GM18873 (cell line): Measurements from ENCODE around the gene NUP62.
"Not testable (repeated sequence)": the region's sequence is repeated elsewhere in the genome, so short reads cannot be mapped to it uniquely, and the experiment has no call there.

Source experiments
- ATAC-seq: cut with Tn5 transposase; IDR thresholded peaks from one replicate; pipeline ENCODE4 v1.9.1; 2021; ENCODE audit warnings: mild to moderate bottlenecking, moderate library complexity, moderate number of reproducible peaks; ENCODE audit not compliant: unreplicated experiment, low FRiP score

NUP62 gene

GRCh38 chr19:49952479-49952836 is 23.2 kb upstream of the NUP62 start:
- no peak for ATAC-seq

GRCh38 chr19:49951806-49952478 is 22.6 kb upstream of the NUP62 start:
- no peak for ATAC-seq

GRCh38 chr19:49950956-49951526 is 21.7 kb upstream of the NUP62 start:
- ATAC-seq, result no peak

- no peak for ATAC-seq
These were observed 21.3 kb upstream of the NUP62 start for GRCh38 chr19:49950590-49950948.

DNA sequence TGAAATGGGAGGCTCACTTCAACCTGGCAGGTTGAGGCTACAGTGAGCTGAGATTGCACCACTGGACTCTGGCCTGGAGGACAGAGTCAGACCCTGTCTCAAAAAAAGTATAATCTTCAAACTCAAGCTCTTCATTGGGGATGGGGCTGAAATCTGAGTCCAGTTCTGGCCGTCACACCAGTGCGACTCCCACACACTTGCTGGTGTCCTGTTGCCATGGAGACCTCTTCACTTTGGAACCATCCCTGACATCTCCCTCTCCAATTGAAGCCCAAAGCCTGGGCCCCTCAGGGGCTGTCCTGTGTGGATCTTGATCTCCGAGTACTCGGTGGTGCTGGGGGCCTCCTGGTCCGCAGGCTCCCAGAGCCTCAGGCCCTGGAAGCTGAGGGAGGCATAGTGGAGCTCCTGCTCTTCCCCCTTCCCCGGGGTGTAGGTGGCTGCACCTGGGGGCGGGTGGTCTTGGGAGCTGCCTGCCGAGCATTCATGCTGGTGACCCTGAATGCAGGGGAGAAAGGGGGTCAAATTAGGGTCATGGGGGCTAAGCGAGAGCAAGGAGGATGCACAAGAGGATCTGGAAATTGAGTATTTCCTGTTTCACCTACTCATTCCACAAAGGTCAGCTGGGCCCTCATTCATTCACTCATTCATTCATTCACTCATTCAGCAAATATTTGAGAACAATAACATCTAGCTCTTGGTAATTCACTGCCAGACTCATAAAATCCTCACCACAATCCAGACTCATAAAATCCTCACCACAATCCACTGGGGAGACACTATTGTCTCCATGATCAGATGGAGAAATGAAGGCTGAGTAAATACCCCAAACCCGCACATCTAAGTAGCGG is 20.7 kb upstream of the NUP62 start:
- no peak for ATAC-seq

- no peak for ATAC-seq
These were observed 17.1 kb upstream of the NUP62 start for GRCh38 chr19:49946415-49946814.

GRCh38 chr19:49944567-49944966 is 15.3 kb upstream of the NUP62 start:
- ATAC-seq, result not testable (repeated sequence)

DNA sequence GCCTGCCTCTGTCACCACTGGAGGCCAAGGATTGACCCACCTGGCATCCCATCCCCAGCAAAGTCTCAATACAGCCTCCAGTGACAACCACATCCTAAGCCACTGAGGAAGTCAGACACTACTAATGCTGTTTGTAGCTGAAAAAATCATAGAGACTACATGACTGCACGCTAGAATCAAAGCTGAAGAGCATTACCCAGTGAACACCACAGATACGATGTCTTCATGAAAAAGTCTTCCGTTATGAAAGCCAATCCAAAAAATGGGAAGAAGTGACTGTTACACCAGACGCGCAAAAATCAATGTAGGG is 11.1 kb upstream of the NUP62 start:
- no peak for ATAC-seq

DNA sequence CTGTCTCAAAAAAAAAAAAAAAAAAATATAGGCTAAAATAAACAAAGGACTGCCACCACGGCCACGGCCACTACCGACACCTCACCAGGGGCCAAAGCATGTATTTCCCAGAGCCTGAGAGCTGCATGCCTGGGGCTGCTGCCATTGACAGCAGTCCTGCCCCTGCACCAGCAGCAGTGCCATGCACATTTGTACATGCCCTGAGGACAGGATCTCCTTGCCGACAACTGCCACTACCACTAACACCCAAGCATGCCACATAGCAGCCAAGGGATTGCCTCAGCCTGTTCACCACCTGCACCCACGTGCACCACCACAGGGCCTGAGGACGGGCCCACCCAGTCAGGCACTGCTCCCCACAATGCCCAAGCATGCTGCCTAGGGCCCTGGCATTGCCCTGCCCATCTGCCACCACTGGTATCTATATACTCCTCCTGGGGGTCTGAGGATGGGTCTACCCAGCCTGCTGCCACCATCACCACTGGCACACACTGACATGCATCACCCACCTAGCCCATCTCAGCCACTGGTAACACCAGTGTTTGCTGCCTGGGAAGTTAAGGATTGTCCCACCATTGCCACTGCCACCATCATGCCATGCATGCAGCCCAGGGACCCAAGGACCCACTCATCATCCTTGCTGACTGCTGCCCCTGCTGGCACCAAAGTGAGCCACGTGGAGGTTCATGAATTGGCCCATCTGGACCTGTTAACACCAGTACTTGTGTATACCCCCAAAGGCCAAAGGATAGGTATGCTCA is 10.6 kb upstream of the NUP62 start:
- no peak for ATAC-seq

DNA sequence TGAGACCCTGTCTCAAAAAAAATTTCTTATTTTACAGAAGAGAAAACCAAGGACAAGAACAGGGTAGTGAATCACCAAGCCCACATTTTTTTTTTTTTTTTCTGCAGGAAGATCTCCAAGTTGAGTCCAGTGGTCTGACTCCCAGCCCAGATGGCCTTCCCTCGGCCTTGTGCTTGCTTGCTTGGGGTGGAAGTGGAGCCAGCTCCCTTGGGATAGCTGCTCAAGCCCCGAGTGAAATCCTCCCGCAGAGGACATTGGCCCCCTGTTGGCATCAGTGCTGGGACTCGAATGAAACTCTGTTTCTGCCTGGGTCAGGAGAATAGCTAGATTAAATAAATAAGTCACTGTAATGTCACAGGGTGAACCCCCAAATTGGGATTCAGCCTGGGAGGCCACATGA is 9.4 kb upstream of the NUP62 start:
- no peak for ATAC-seq

DNA sequence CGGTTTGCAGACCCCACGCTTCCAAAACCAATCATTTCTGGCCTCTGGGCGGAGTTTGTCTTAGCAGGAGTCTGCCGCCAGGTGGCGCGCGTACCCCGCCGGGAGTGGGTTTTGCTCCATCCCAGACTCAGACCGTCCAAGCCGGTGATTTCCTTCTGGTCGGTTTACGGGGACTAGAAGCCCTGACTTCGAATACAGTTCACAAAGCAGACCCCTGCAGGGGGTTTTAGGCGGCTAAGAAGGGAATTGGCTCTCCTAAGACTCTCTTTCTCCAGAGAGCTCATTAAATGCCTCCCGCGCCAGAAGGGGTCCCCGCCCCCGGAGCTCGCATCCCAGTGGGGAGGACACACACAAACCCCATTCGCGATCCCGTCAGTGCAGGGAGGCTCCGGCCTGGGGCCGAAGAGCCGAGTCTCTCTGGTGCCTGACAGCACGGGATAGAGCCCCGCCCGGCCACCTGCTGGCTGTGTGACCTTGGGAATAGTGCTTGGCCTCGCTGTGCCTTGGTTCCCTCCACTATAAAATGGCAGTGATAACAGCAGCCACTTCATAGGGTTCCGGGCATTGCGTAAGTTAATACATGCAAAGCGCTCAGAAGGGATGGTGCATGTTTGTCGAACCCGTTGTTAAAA is 8.6 kb upstream of the NUP62 start:
- no peak for ATAC-seq

GRCh38 chr19:49936549-49936948 is 7.2 kb upstream of the NUP62 start:
- ATAC-seq, result no peak

DNA sequence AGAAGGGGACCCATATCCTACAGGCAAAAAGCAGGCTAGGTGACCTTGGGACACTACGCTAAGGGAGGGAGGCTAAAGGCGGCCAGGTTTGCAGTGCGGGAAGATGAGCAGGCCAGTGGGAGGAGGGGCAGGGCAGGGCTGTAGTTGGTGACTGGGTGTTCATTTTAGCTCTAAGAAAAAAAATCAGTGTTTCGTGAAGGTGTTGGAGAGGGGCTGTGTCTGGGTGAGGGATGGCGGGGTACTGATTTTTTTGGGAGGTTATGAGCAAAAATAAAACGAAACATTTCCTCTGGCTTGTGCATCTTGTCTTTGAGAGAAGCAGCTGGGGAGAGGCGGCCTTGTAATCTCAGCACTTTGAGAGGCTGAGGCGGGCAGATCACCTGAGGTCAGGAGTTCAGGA is 4.3 kb upstream of the NUP62 start:
- ATAC-seq, result no peak

DNA sequence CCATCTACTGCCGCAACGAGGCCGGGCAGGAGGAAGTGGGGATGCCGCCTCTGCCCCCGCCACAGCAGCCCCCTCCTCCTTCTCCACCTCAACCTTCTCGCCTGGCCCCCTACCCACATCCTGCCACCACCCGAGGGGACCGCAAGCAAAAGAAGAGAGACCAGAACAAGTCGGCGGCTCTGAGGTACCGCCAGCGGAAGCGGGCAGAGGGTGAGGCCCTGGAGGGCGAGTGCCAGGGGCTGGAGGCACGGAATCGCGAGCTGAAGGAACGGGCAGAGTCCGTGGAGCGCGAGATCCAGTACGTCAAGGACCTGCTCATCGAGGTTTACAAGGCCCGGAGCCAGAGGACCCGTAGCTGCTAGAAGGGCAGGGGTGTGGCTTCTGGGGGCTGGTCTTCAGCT is 3.4 kb upstream of the NUP62 start:
- no peak for ATAC-seq

DNA sequence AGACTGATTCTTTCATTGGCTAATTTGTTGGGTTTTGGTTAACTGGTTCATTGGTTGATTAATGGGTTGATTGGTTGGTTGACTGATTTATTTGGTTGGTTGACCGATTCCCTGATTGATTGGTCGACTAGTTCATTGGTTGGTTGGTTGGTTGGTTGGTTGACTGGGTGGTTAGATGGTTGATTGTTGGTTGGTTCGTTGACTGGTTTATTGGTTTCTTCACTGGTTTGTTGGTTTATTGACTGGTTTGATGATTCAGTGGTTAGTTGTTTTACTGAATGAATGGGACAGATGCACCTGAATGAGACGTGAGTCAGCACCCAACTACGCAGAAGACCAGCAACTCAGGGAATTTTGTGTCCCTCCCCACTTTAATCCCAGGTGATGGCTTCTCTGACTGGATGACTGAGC is 2.7 kb upstream of the NUP62 start:
- ATAC-seq, result no peak

GRCh38 chr19:49931293-49932040 is 2.2 kb upstream of the NUP62 start:
- no peak for ATAC-seq

DNA sequence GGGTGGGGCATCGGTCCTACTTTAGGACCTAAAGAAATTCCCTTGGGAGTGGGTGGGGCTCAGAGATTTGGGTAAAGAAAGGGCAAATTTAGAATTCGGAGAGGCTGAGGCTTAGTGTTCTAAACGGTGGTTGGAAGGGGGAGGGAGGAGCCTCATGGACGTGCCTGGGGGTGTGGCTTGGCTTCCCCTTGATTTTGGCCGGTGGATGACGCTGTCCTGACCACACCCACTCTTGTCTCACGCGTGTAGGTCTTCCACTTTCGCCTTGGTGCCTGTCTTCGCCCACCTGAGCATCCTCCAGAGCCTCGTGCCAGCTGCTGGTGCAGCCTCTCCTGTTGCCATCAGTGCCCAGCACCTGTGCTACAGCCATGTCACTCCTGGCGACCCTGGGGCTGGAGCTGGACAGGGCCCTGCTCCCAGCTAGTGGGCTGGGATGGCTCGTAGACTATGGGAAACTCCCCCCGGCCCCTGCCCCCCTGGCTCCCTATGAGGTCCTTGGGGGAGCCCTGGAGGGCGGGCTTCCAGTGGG is 1.2 kb upstream of the NUP62 start:
- no peak for ATAC-seq

- ATAC-seq, result peak; percentile 49
These were observed 543 bp upstream of the NUP62 start for GRCh38 chr19:49929611-49930482.
